Skin of body (tissue), 2 donors: ENCODE results near the gene IQCN. TPM values are rescaled to one million over a fixed set of nuclear protein-coding genes. Genes with fewer than 3 reads are reported as not detected.

ENCODE experiments used
- DNase-seq: peaks from one replicate; lab custom pipeline; 2025; lab: John Stamatoyannopoulos, UW
- total RNA-seq: library from RNA; depleted of rRNA; stranded (reverse); fragments of >200 nt; gene quantifications from one replicate; pipeline ENCODE4 v1.2.3, GENCODE V29; 2014

Gene IQCN
- total RNA-seq, 1 donor from 2014 or later = 0.99 TPM

GRCh38 chr19:18232540-18233223, 41.6 kb downstream of the IQCN start:
- no peak for DNase-seq

GRCh38 chr19:18231775-18232174, 42.5 kb downstream of the IQCN start:
- DNase-seq = no peak

- DNase-seq = no peak
Measured at GRCh38 chr19:18230941-18231734, 43.1 kb downstream of the IQCN start.

GRCh38 chr19:18229915-18230314, 44.3 kb downstream of the IQCN start:
- DNase-seq = no peak

- no peak for DNase-seq
Measured at GRCh38 chr19:18229474-18229873, 44.8 kb downstream of the IQCN start.

GRCh38 chr19:18227781-18228271, 46.4 kb downstream of the IQCN start:
- no peak for DNase-seq

- DNase-seq = no peak
Measured at GRCh38 chr19:18226956-18227780, 47.1 kb downstream of the IQCN start.

- no peak for DNase-seq
Measured at GRCh38 chr19:18225702-18226468, 48.4 kb downstream of the IQCN start, which contains the start of gene PDE4C. TSS of gene PDE4C (minus strand) at chr19:18226438. CDS start at chr19:18226415, 23 bp downstream.

- no peak for DNase-seq
Measured at GRCh38 chr19:18225355-18225701, 48.9 kb downstream of the IQCN start.

- DNase-seq = peak; percentile 99
Measured at GRCh38 chr19:18224525-18225354, 49.5 kb downstream of the IQCN start.

GRCh38 chr19:18223860-18224524, 50.3 kb downstream of the IQCN start:
- DNase-seq = no peak

- DNase-seq = no peak
Measured at GRCh38 chr19:18221815-18222725, 52.2 kb downstream of the IQCN start.

GRCh38 chr19:18220632-18221275, 53.5 kb downstream of the IQCN start:
- no peak for DNase-seq

GRCh38 chr19:18219911-18220631, 54.2 kb downstream of the IQCN start:
- no peak for DNase-seq

- no peak for DNase-seq
Measured at GRCh38 chr19:18218600-18218999, 55.7 kb downstream of the IQCN start.

- DNase-seq = no peak
Measured at GRCh38 chr19:18218159-18218558, 56.1 kb downstream of the IQCN start.

GRCh38 chr19:18216789-18217188, 57.5 kb downstream of the IQCN start:
- no peak for DNase-seq
